ENCODE measurements around the gene MACIR. TPM values are rescaled to one million over a fixed set of nuclear protein-coding genes. Genes with fewer than 3 reads are reported as not detected.

MACIR gene
- total and polyA plus RNA-seq, 10 of the 15 experiments (the other 5 are each of a cell fraction or from before 2014, with no cell fraction given) = 2.1 to 16.1 (median 10.8) TPM

DNA sequence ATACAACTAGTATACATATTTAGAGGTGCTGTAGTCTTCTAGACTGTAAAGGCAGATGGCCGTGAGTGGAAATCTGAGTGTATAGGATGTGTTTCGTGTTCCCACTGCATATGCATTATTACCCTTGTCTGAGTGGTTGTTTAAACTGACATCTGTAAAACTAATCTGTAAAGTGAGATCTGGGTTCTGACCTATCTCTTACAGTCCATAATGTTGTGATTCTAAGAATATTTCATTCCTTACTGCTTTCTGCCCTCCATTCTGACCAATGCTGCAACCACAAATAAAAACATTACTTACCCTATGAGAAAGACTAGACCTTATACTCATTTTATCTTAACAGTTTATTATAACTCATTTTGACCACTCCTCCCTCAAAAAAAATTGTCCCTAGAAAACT, 47.6 kb upstream of the MACIR start:
- ChIA-PET SMC1A (ENCODE audit: uncharacterized antibody, unreplicated experiment) (interaction anchor here (0.7 to 1.6 kb wide), 7 partner anchors 11 to 66 kb away, joined by 3 to 5 read pairs (median 3); no protein-coding TSS in a partner anchor), CTCF (interaction anchor here (6.7 kb wide), 1 partner anchor 15 kb away, joined by 45 read pairs; no protein-coding TSS in a partner anchor), RAD21 (ENCODE audit: unreplicated experiment) (interaction anchor here (1.3 to 1.4 kb wide), 3 partner anchors 8 to 262 kb away, joined by 3 to 4 read pairs (median 3); no protein-coding TSS in a partner anchor), POLR2A (no interaction called here)
- DNase-seq (ENCODE audit: low read depth, low spot score) (no peak), ATAC-seq (no peak), FAIRE-seq (no peak)
- in situ Hi-C loops (cut with MboI) (no loop called here), intact Hi-C loops (cut with micrococcal nuclease; ENCODE audit: unreplicated experiment) (no loop called here)
- H2AFZ ChIP-seq (ENCODE audit: control insufficient read depth, low read depth, low read length) = no peak overlapping the region
- no peak overlapping the region for H3K4me3 ChIP-seq
- no peak overlapping the region for H3K9ac ChIP-seq (ENCODE audit: control insufficient read depth, insufficient read depth, low read length)
- H3K79me2 ChIP-seq (ENCODE audit: control insufficient read depth, insufficient read depth, low read length) = no peaks in the 10 kb centered on the region
- no peaks in the 10 kb centered on the region for H3K4me1 ChIP-seq (ENCODE audit: control insufficient read depth, insufficient read depth, low read length)
- no TSS peak for BruUV-seq (replicated peaks)
- no peaks in the 10 kb centered on the region for H3K27me3 ChIP-seq (replicated peaks in 1 of 2; ENCODE audit: control insufficient read depth in 2 of 2, insufficient read depth in 2 of 2, low read length in 1 of 2)
- H4K20me1 ChIP-seq (ENCODE audit: control insufficient read depth, insufficient read depth) = no peaks in the 10 kb centered on the region
- H3K4me2 ChIP-seq (ENCODE audit: control insufficient read depth, insufficient read depth) = no peak overlapping the region
- H3K27ac ChIP-seq (ENCODE audit: control insufficient read depth, insufficient read depth) = no peak overlapping the region
- 98% methylated on average over 2 of the region's 2 CpGs for WGBS (ENCODE audit: insufficient coverage, insufficient replicate concordance, low lambda C conversion rate, missing lambda C conversion rate)
- H3K9me3 ChIP-seq (replicated peaks; ENCODE audit: control insufficient read depth, insufficient read depth, low read length) = no peaks in the 10 kb centered on the region
- no peaks in the 10 kb centered on the region for H3K36me3 ChIP-seq (ENCODE audit: control insufficient read depth in 2 of 2, insufficient read depth in 2 of 2, low read length in 1 of 2)
- TF ChIP-seq, protein P1, sequence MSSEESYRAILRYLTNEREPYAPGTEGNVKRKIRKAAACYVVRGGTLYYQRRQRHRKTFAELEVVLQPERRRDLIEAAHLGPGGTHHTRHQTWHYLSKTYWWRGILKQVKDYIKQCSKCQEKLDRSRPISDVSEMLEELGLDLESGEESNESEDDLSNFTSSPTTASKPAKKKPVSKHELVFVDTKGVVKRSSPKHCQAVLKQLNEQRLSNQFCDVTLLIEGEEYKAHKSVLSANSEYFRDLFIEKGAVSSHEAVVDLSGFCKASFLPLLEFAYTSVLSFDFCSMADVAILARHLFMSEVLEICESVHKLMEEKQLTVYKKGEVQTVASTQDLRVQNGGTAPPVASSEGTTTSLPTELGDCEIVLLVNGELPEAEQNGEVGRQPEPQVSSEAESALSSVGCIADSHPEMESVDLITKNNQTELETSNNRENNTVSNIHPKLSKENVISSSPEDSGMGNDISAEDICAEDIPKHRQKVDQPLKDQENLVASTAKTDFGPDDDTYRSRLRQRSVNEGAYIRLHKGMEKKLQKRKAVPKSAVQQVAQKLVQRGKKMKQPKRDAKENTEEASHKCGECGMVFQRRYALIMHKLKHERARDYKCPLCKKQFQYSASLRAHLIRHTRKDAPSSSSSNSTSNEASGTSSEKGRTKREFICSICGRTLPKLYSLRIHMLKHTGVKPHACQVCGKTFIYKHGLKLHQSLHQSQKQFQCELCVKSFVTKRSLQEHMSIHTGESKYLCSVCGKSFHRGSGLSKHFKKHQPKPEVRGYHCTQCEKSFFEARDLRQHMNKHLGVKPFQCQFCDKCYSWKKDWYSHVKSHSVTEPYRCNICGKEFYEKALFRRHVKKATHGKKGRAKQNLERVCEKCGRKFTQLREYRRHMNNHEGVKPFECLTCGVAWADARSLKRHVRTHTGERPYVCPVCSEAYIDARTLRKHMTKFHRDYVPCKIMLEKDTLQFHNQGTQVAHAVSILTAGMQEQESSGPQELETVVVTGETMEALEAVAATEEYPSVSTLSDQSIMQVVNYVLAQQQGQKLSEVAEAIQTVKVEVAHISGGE (CRISPR knock-in tag; IDR thresholded peaks at IDR 0.05) = no peak
- no peak for TF ChIP-seq BACH1 (IDR thresholded peaks at IDR 0.05; ENCODE audit: borderline replicate concordance)
- TF ChIP-seq SUZ12 (IDR thresholded peaks at IDR 0.05; ENCODE audit: unreplicated experiment) = no peak
- TF ChIP-seq BRCA1 (IDR thresholded peaks at IDR 0.05; ENCODE audit: low read depth, low read length) = no peak
- TF ChIP-seq MEF2A (IDR thresholded peaks at IDR 0.05; ENCODE audit: insufficient read depth, low read depth, low read length) = no peak
- TF ChIP-seq, protein P2, sequence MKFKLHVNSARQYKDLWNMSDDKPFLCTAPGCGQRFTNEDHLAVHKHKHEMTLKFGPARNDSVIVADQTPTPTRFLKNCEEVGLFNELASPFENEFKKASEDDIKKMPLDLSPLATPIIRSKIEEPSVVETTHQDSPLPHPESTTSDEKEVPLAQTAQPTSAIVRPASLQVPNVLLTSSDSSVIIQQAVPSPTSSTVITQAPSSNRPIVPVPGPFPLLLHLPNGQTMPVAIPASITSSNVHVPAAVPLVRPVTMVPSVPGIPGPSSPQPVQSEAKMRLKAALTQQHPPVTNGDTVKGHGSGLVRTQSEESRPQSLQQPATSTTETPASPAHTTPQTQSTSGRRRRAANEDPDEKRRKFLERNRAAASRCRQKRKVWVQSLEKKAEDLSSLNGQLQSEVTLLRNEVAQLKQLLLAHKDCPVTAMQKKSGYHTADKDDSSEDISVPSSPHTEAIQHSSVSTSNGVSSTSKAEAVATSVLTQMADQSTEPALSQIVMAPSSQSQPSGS (IDR thresholded peaks at IDR 0.05; ENCODE audit: low read length) = no peak
- TF ChIP-seq NR2F1 (conservative IDR thresholded peaks at IDR 0.05) = no peak
- no peak for TF ChIP-seq LARP7 (IDR thresholded peaks at IDR 0.05)
- TF ChIP-seq MTA3 (IDR thresholded peaks at IDR 0.05; ENCODE audit: borderline replicate concordance, low read length) = no peak
- TF ChIP-seq, protein P3, sequence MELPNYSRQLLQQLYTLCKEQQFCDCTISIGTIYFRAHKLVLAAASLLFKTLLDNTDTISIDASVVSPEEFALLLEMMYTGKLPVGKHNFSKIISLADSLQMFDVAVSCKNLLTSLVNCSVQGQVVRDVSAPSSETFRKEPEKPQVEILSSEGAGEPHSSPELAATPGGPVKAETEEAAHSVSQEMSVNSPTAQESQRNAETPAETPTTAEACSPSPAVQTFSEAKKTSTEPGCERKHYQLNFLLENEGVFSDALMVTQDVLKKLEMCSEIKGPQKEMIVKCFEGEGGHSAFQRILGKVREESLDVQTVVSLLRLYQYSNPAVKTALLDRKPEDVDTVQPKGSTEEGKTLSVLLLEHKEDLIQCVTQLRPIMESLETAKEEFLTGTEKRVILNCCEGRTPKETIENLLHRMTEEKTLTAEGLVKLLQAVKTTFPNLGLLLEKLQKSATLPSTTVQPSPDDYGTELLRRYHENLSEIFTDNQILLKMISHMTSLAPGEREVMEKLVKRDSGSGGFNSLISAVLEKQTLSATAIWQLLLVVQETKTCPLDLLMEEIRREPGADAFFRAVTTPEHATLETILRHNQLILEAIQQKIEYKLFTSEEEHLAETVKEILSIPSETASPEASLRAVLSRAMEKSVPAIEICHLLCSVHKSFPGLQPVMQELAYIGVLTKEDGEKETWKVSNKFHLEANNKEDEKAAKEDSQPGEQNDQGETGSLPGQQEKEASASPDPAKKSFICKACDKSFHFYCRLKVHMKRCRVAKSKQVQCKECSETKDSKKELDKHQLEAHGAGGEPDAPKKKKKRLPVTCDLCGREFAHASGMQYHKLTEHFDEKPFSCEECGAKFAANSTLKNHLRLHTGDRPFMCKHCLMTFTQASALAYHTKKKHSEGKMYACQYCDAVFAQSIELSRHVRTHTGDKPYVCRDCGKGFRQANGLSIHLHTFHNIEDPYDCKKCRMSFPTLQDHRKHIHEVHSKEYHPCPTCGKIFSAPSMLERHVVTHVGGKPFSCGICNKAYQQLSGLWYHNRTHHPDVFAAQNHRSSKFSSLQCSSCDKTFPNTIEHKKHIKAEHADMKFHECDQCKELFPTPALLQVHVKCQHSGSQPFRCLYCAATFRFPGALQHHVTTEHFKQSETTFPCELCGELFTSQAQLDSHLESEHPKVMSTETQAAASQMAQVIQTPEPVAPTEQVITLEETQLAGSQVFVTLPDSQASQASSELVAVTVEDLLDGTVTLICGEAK (IDR thresholded peaks at IDR 0.05; ENCODE audit: borderline replicate concordance) = no peak
- TF ChIP-seq CBFB (IDR thresholded peaks at IDR 0.05; ENCODE audit: low read depth) = no peak
- TF ChIP-seq SIX5 (IDR thresholded peaks at IDR 0.05; ENCODE audit: low read depth, low read length, severe bottlenecking) = no peak
